ENCODE data around the gene HLA-DQB1. TPM values are rescaled to one million over a fixed set of nuclear protein-coding genes. Genes with fewer than 3 reads are reported as not detected.
"Not testable (repeated sequence)": the region's sequence is repeated elsewhere in the genome, so short reads cannot be mapped to it uniquely, and the experiment has no call there.

HLA-DQB1 gene
- total and polyA plus RNA-seq, 2 donors = 336 to 458 TPM

DNA sequence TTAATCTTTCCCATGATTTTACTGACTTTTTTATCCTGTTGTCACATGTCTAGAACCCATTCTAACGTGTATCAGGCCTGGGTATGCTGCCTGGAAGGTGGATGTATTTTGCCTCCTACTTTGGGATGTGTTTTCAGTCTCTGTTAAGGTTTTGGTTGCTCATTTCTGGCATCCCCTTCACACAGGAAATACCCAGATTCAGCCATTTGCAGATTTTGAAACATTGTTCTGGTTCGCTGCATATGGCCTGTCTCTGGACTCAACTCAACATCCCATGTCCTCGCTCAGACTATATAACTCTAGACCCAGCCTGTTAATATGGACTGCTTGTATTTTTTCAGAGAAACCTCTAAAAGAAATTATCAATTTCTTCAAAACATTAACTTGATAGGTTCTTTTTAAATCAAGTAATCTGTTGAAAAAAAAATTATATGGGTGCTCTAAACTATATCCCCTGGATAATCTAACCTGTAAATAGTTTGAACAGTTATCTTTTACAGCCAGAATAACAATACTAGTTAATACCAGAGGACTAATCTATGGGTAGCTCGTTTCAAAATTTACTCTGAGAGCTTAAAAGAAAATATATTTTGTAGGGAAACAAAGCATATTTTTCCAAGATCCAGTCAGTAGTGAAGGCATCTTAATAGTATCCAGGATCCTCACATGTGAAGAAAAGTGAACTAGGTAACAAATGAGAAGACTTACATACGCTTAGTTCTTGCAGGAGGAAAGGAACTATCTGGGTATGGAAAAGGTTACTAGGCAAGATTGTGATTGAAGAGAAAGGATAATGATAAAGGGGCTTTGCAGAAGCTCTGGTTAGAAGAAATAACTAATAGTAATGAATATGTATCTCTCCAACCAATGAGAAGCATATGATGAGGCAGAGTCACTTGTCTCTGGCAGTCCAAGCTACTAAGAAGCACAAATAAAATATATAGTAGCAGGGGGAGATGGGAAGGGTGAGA lies 23.4 kb upstream of the HLA-DQB1 start:
- 93% methylated on average over 5 of the region's 5 CpGs for WGBS
- Histone ChIP-seq H3K9me3 (ENCODE audit: control insufficient read depth in 2 of 2, insufficient read depth in 1 of 2, low read length in 1 of 2) (no peaks in the 10 kb centered on the region), H3K4me1 (ENCODE audit: control insufficient read depth in 2 of 2, insufficient read depth in 2 of 2, low read length in 2 of 2) (no peaks in the 10 kb centered on the region), H3K27me3 (ENCODE audit: control insufficient read depth in 2 of 2, insufficient read depth in 1 of 2, low read length in 1 of 2) (no peaks in the 10 kb centered on the region), H3K36me3 (ENCODE audit: control insufficient read depth in 2 of 2, insufficient read depth in 2 of 2, low read length in 1 of 2) (no peaks in the 10 kb centered on the region), H3K27ac (ENCODE audit: low read depth in 1 of 2, low read length in 1 of 2) (peak overlapping the region in 1 of 2 donors; percentile 50), H3K4me3 (ENCODE audit: low read length in 2 of 2) (no peak overlapping the region)
- DNase-seq (ENCODE audit: low read depth in 6 of 9, low spot score in 9 of 9) = peak in 1 of 9 donors; percentile 39

DNA sequence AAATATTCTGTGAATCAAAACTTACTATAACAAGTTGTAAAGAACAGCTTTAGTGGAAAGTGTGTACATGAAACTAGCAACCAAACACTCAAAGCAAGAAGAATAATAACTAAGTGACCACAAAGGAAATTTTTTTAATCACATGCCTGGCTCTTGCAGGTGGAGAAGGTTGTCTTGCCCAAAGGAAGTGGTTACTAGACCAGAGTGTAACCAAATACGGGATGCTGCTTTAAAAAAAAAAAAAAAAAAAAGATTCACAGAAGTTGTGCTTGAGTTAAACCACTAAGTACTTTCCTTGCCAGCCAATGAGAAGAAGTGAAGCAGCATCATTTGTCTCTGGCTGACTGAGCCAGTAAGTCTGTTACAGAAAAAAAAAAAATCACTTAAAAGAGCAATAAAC lies 19.1 kb upstream of the HLA-DQB1 start:
- Histone ChIP-seq H3K9me3 (ENCODE audit: control insufficient read depth in 2 of 2, insufficient read depth in 1 of 2, low read length in 1 of 2) (no peaks in the 10 kb centered on the region), H3K4me1 (ENCODE audit: control insufficient read depth in 2 of 2, insufficient read depth in 2 of 2, low read length in 2 of 2) (no peaks in the 10 kb centered on the region), H3K27ac (ENCODE audit: low read depth in 1 of 2, low read length in 1 of 2) (no peak overlapping the region), H3K36me3 (ENCODE audit: control insufficient read depth in 2 of 2, insufficient read depth in 2 of 2, low read length in 1 of 2) (no peaks in the 10 kb centered on the region), H3K27me3 (ENCODE audit: control insufficient read depth in 2 of 2, insufficient read depth in 1 of 2, low read length in 1 of 2) (no peaks in the 10 kb centered on the region), H3K4me3 (ENCODE audit: low read length in 2 of 2) (no peak overlapping the region)
- DNase-seq (ENCODE audit: low read depth in 6 of 9, low spot score in 9 of 9) = peak in 6 of 9 donors; percentile 30 to 79 (median 36)
- 0% methylated on average over 1 of the region's 1 CpG for WGBS

DNA sequence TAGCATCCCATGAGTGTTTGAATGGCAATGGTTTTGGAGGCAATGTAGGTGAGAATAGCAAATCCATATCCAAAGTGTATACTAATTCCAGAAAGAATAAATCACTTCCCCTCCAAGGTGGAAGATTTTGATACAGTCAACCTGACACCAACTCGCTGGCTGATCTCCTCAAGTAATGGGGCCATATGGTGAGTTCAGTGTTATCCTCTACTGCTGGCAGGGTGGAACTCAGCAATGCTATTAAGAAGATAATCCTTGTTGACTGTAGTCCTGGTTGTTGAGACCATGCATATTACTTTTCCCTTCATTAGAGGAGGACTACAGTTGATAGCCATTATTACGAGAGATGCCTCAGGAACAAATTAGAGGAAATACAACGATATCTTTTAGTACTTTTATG lies 17.8 kb upstream of the HLA-DQB1 start:
- Histone ChIP-seq H3K4me1 (ENCODE audit: control insufficient read depth in 2 of 2, insufficient read depth in 2 of 2, low read length in 2 of 2) (no peaks in the 10 kb centered on the region), H3K27me3 (ENCODE audit: control insufficient read depth in 2 of 2, insufficient read depth in 1 of 2, low read length in 1 of 2) (no peaks in the 10 kb centered on the region), H3K36me3 (ENCODE audit: control insufficient read depth in 2 of 2, insufficient read depth in 2 of 2, low read length in 1 of 2) (no peaks in the 10 kb centered on the region), H3K9me3 (ENCODE audit: control insufficient read depth in 2 of 2, insufficient read depth in 1 of 2, low read length in 1 of 2) (peaks cover 0 to 3% of the 10 kb centered on the region in 2 donors), H3K27ac (ENCODE audit: low read depth in 1 of 2, low read length in 1 of 2) (no peak overlapping the region), H3K4me3 (ENCODE audit: low read length in 2 of 2) (no peak overlapping the region)
- DNase-seq (ENCODE audit: low read depth in 6 of 9, low spot score in 9 of 9) = no peak
- 98% methylated on average over 3 of the region's 3 CpGs for WGBS

DNA sequence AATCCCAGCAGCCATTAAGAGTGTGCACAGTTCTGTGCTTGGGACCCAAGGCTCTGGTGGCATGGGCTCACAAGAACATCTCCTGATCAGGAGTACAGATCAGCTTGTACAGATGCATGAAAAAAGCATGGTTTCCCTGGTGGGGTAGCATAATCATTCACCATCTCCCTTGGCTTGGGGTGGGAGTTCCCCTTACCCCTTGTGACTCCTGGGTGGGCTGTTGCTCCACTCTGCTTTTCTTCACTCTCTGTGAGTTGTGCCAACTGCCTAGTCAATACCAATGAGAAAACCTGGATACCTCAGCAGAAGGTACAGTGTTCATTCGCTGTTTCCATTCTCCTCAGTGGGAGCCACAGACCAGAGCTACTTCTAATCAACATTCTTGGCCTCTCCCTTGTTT lies 13.6 kb upstream of the HLA-DQB1 start:
- no peak overlapping the region for H3K27ac ChIP-seq (ENCODE audit: low read depth in 1 of 2, low read length in 1 of 2)
- H3K4me3 ChIP-seq (ENCODE audit: low read length in 2 of 2) = no peak overlapping the region
- WGBS = 98% methylated on average over 1 of the region's 1 CpG
- no peaks in the 10 kb centered on the region for H3K36me3 ChIP-seq (ENCODE audit: control insufficient read depth in 2 of 2, insufficient read depth in 2 of 2, low read length in 1 of 2)
- no peaks in the 10 kb centered on the region for H3K27me3 ChIP-seq (ENCODE audit: control insufficient read depth in 2 of 2, insufficient read depth in 1 of 2, low read length in 1 of 2)
- peaks cover 0 to 3% of the 10 kb centered on the region in 2 donors for H3K9me3 ChIP-seq (ENCODE audit: control insufficient read depth in 2 of 2, insufficient read depth in 1 of 2, low read length in 1 of 2)
- no peaks in the 10 kb centered on the region for H3K4me1 ChIP-seq (ENCODE audit: control insufficient read depth in 2 of 2, insufficient read depth in 2 of 2, low read length in 2 of 2)
- no peak for DNase-seq (ENCODE audit: low read depth in 6 of 9, low spot score in 9 of 9)

DNA sequence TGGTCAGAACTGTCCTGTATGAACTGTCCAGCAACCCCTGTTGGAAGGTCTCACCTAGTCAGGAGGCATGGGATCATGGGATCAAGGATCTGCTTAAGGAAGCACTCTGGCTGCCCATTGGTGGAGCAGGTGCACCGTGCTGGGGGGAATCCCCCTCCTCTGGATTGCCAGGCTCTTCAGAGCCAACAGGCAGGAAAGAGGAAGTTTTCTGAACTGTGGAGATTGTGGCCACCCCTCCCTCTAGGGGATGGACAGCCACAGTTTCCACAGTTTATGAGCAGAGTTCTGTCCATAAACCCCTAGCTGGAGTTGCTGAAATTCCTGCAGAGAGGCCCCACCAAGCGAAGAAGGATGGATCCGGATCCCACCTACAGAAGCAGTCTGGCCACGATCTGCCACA lies 13.0 kb upstream of the HLA-DQB1 start:
- no peak for DNase-seq (ENCODE audit: low read depth in 6 of 9, low spot score in 9 of 9)
- H3K27me3 ChIP-seq (ENCODE audit: control insufficient read depth in 2 of 2, insufficient read depth in 1 of 2, low read length in 1 of 2) = no peaks in the 10 kb centered on the region
- no peak overlapping the region for H3K4me3 ChIP-seq (ENCODE audit: low read length in 2 of 2)
- no peaks in the 10 kb centered on the region for H3K4me1 ChIP-seq (ENCODE audit: control insufficient read depth in 2 of 2, insufficient read depth in 2 of 2, low read length in 2 of 2)
- WGBS = 63% methylated on average over 4 of the region's 4 CpGs
- H3K9me3 ChIP-seq (ENCODE audit: control insufficient read depth in 2 of 2, insufficient read depth in 1 of 2, low read length in 1 of 2) = peaks cover 0 to 3% of the 10 kb centered on the region in 2 donors
- H3K36me3 ChIP-seq (ENCODE audit: control insufficient read depth in 2 of 2, insufficient read depth in 2 of 2, low read length in 1 of 2) = no peaks in the 10 kb centered on the region
- H3K27ac ChIP-seq (ENCODE audit: low read depth in 1 of 2, low read length in 1 of 2) = no peak overlapping the region

DNA sequence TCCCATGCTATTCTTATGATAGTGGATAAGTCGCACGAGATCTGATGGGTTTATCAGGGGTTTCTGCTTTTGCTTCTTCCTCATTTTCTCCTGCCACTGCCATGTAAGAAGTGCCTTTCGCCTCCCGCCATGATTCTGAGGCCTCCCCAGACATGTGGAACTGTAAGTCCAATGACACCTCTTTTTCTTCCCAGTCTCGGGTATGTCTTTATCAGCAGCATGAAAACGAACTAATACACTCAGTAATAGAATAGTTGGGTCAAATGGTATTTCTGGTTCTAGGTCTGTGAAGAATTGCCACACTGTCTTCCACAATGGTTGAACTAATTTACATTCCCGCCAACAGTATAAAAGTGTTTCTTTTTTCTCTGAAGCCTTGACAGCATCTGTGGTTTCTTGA lies 7.7 kb upstream of the HLA-DQB1 start:
- H3K27ac ChIP-seq (ENCODE audit: low read depth in 1 of 2, low read length in 1 of 2); H3K4me3 ChIP-seq (ENCODE audit: low read length in 2 of 2); H3K9me3 ChIP-seq (ENCODE audit: control insufficient read depth in 2 of 2, insufficient read depth in 1 of 2, low read length in 1 of 2); H3K27me3 ChIP-seq (ENCODE audit: control insufficient read depth in 2 of 2, insufficient read depth in 1 of 2, low read length in 1 of 2); H3K36me3 ChIP-seq (ENCODE audit: control insufficient read depth in 2 of 2, insufficient read depth in 2 of 2, low read length in 1 of 2); DNase-seq (ENCODE audit: low read depth in 6 of 9, low spot score in 9 of 9); H3K4me1 ChIP-seq (ENCODE audit: control insufficient read depth in 2 of 2, insufficient read depth in 2 of 2, low read length in 2 of 2): not testable (repeated sequence)
- 96% methylated on average over 7 of the region's 7 CpGs for WGBS

DNA sequence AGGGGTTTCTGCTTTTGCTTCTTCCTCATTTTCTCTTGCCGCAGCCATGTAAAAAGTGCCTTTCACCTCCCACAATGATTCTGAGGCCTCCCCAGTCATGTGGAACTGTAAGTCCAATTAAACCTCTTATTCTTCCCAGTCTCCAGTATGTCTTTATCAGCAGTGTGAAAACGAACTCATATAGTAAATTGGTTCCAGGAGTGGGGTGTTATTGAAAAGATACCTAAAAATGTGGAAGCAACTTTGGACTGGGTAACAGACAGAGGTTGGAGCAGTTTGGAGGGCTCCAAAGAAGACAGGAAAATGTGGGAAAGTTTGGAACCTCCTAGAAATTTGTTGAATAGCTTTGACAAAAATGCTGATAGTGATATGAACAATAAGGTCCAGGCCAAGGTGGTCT lies 5.5 kb upstream of the HLA-DQB1 start:
- H3K4me3 ChIP-seq (ENCODE audit: low read length in 2 of 2); H3K27ac ChIP-seq (ENCODE audit: low read depth in 1 of 2, low read length in 1 of 2); H3K27me3 ChIP-seq (ENCODE audit: control insufficient read depth in 2 of 2, insufficient read depth in 1 of 2, low read length in 1 of 2); H3K36me3 ChIP-seq (ENCODE audit: control insufficient read depth in 2 of 2, insufficient read depth in 2 of 2, low read length in 1 of 2); DNase-seq (ENCODE audit: low read depth in 6 of 9, low spot score in 9 of 9); H3K9me3 ChIP-seq (ENCODE audit: control insufficient read depth in 2 of 2, insufficient read depth in 1 of 2, low read length in 1 of 2); H3K4me1 ChIP-seq (ENCODE audit: control insufficient read depth in 2 of 2, insufficient read depth in 2 of 2, low read length in 2 of 2): not testable (repeated sequence)
- 70% methylated on average over 2 of the region's 2 CpGs for WGBS

DNA sequence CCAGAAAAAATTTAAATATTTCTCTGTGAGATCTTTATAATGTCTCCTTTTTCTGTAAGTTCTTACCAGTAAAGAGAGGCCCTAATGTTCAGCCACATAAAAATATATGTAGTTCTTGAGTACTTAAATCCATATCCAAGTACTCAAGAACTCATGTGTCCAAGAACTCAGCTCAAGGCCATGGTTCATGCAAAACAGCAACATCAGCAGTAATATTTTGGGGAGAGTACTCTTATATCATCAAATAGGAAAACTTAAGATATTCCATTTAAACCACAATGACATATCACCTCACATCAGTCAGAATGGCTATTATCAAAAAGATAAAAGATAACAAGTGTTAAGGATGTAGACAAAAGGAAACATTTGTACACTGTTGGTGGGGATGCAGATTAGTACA lies 3.4 kb upstream of the HLA-DQB1 start:
- Histone ChIP-seq H3K27me3 (ENCODE audit: control insufficient read depth in 2 of 2, insufficient read depth in 1 of 2, low read length in 1 of 2) (peaks cover 7 to 14% of the 10 kb centered on the region in 2 donors), H3K36me3 (ENCODE audit: control insufficient read depth in 2 of 2, insufficient read depth in 2 of 2, low read length in 1 of 2) (no peaks in the 10 kb centered on the region), H3K27ac (ENCODE audit: low read depth in 1 of 2, low read length in 1 of 2) (no peak overlapping the region), H3K9me3 (ENCODE audit: control insufficient read depth in 2 of 2, insufficient read depth in 1 of 2, low read length in 1 of 2) (no peaks in the 10 kb centered on the region), H3K4me1 (ENCODE audit: control insufficient read depth in 2 of 2, insufficient read depth in 2 of 2, low read length in 2 of 2) (peaks cover 0 to 9% of the 10 kb centered on the region in 2 donors), H3K4me3 (ENCODE audit: low read length in 2 of 2) (no peak overlapping the region)
- DNase-seq (ENCODE audit: low read depth in 6 of 9, low spot score in 9 of 9) = no peak

DNA sequence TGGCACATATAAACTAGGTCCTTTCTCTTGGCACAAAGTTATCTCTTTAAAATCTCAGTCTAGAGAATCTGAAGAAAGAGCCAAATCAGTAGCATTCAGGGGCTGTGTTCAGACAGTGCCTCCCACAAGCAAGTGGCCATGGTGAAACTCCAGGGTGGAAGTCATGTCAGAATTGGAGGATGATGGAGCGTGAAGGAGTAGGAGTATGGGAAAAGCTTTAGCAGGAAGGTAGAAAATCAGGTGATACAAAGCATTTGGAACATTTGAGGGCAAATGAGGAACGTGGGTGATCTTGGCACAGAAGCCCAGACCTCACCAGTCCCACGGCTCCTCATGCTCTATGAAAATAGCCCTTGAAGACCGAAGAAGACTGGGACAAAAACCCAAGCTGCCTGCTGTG lies 2.8 kb upstream of the HLA-DQB1 start:
- DNase-seq (ENCODE audit: low read depth in 6 of 9, low spot score in 9 of 9) = no peak
- Histone ChIP-seq H3K4me3 (ENCODE audit: low read length in 2 of 2) (no peak overlapping the region), H3K27ac (ENCODE audit: low read depth in 1 of 2, low read length in 1 of 2) (peak overlapping the region in 1 of 2 donors; percentile 83), H3K9me3 (ENCODE audit: control insufficient read depth in 2 of 2, insufficient read depth in 1 of 2, low read length in 1 of 2) (no peaks in the 10 kb centered on the region), H3K27me3 (ENCODE audit: control insufficient read depth in 2 of 2, insufficient read depth in 1 of 2, low read length in 1 of 2) (peaks cover 10 to 21% of the 10 kb centered on the region in 2 donors), H3K36me3 (ENCODE audit: control insufficient read depth in 2 of 2, insufficient read depth in 2 of 2, low read length in 1 of 2) (no peaks in the 10 kb centered on the region), H3K4me1 (ENCODE audit: control insufficient read depth in 2 of 2, insufficient read depth in 2 of 2, low read length in 2 of 2) (peaks cover 0 to 9% of the 10 kb centered on the region in 2 donors)
- WGBS = 91% methylated on average over 4 of the region's 4 CpGs
